ENCODE data around the gene TREM1.

- TF ChIP-seq POLR2A (IDR thresholded peaks at IDR 0.05) (no peak), CTCF (IDR thresholded peaks at IDR 0.05) (no peak)
Observed at GRCh38 chr6:41283600-41283999, 2.9 kb downstream of the TREM1 start.

All from esophagus squamous epithelium (tissue), 4 donors.